ENCODE data around the gene MRAP2.
"Not testable (repeated sequence)": the region's sequence is repeated elsewhere in the genome, so short reads cannot be mapped to it uniquely, and the experiment has no call there.

The MRAP2 gene

DNA sequence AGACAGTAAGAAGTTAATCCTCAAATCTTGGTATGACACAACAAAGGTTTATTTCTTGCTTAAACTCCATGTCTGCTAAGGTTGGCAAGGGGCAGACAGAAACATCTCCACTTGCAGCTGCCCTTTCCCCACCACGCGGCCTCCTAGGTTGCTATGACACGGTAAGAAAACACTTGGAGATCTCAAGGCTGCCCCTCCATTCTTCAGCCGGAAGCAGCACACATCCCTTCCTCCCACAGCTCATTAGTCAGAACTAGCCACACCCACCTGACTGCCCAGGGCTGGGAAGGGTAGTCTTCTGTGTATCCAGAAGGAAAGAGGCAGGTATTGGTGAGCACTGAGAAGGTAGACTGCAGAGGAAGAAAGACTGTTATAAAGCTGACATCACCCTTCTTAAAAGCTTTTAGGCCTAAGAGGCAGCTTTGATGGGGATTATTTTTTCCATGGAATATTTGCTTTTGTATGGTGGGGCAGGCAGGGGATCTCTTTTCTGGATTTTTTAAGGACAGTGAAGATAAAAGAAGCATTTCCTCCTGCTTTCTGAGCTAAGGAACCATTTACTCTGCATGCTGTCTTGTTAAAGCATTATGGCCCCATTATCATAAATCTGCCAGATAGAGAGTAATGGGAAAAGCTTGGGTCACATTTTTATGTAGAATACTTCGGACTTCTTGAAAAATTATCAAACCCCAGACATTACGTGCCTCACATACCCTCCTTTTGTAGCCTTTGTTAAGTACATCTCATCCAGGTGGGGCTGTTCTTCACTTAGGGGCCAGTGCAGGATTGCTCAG is 41.6 kb downstream of the MRAP2 start:
- no peak for DNase-seq (ENCODE audit: low read depth in 3 of 3, low spot score in 1 of 3)

- DNase-seq (ENCODE audit: low read depth in 3 of 3, low spot score in 1 of 3), result no peak
These were observed 44.1 kb downstream of the MRAP2 start for GRCh38 chr6:84077645-84078044.

DNA sequence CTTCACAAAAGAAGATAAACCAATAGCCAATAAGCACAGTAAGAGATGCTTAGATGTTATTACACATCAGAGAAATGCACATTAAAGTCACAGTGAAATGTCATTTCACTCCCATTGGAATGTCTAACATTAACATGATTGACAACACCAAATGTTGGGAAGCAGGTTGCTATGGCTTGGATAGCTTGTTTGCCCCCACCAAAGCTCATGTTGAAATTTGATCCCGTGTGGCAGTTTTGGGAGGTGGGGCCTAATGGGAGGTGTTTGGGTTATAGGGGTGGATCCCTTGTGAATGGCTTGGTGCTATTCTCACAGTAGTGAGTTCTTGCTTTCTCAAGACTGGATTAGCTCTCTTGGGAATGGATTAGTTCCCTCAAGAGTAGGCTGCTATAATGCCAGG is 44.8 kb downstream of the MRAP2 start:
- DNase-seq (ENCODE audit: low read depth in 3 of 3, low spot score in 1 of 3), result no peak

- no peak for DNase-seq (ENCODE audit: low read depth in 3 of 3, low spot score in 1 of 3)
These were observed 47.6 kb downstream of the MRAP2 start for GRCh38 chr6:84081222-84081621.

DNA sequence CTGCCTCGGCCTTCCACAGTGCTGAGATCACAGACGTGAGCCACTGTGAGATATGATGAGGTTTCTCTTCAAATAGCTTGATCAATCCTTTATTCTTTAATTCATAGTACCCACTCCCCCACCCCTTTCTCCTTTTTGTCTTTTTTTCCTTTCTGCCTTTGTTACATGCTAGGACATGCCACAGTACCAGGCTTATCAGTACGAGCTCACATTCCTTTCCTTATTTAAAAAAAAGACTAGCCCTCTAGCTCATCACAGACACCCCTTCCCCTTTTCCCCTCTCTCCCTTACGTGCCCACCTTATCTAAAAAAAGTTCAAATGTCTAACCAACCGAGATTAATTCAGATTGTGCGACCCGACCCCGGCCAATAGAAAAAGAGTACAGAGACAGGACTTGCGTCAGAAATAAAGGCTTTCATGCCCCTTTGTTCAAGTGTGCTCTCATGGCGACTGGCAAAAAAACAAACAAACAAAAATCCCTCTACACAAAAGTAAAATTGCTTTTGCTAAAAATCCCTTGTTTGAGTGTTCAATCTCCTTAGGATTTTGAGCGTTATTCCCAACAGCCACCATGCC is 49.2 kb downstream of the MRAP2 start:
- DNase-seq (ENCODE audit: low read depth in 3 of 3, low spot score in 1 of 3), result no peak

- DNase-seq (ENCODE audit: low read depth in 3 of 3, low spot score in 1 of 3), result not testable (repeated sequence)
These were observed 51.1 kb downstream of the MRAP2 start for GRCh38 chr6:84084705-84085104.

DNA sequence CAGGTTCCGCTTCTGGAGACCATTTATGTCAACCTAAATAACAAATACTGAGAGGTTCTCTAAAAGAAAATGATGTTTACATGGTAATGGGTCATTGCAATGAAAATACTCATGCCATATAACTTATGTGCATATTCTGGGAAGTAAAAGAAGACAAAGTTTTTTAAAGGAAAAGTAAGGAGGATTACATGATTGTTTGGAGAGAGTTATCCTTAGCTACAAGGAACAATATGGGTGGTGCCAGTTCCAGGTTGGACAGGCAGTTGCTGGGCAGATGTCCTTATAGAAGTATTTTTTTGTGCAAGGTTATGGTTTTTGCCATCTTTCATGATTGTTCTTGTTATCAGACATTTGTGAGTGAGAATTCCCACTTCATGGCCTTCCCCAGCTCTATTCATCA is 52.5 kb downstream of the MRAP2 start:
- DNase-seq (ENCODE audit: low read depth in 3 of 3, low spot score in 1 of 3), result no peak

DNA sequence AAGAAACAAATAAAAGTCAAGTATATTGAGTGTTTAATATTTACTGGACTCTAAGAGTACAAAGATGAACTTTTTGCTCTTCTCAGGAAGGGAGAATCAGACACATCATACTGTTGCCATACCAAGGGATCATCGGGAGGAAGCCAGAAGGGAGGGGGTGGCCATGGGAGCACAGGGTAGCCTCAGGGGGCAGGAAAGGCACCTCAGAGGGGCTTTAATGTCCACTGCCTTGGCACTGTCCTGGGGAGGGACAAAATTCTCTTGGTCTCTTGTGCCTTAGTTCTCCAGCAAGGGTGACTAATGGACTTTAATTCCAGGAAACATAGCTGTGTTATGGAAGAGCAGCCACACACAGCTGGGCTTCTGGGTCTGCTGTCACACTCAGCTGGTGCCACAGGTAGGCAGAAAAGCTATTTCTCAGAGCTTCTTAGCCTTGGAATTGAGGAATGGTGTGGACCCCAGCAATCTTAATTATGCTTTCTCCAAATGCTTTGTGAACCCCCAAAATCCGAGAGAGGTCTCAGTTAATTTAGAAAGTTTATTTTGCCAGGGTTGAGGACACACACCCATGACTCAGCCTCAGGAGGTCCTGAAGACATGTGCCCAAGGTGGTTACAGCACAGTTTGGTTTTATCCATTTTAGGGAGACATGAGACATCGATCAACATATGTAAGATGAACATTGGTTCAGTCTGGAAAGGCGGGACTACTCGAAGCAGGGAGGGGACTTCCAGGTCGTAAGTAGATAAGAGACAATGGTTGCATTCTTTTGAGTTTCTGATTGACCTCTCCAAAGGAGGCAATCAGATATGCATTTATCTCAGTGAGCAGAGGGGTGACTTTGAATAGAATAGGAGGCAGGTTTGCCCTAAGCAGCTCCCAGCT is 53.2 kb downstream of the MRAP2 start:
- no peak for DNase-seq (ENCODE audit: low read depth in 3 of 3, low spot score in 1 of 3)

GRCh38 chr6:84089081-84089480 is 55.5 kb downstream of the MRAP2 start:
- DNase-seq (ENCODE audit: low read depth in 3 of 3, low spot score in 1 of 3), result no peak

DNA sequence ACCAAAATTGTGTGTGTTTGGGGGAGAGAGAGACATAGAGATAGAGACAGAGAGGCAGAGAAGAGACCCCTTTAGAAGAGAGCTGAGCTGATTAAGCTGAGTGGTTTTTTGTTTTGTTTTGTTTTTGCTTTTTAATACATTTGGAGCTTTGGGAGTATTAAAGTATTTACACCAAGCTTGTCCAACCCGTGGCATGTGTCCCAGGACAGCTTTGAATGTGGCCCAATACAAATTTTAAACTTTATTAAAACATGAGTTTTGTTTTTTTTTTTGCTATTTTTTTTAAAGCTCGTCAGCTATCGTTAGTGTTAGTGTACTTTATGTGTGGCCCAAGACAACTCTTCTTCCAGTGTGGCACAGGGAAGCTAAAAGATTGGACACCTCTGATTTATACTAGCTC is 56.0 kb downstream of the MRAP2 start:
- no peak for DNase-seq (ENCODE audit: low read depth in 3 of 3, low spot score in 1 of 3)

- DNase-seq (ENCODE audit: low read depth in 3 of 3, low spot score in 1 of 3), result no peak
These were observed 60.2 kb downstream of the MRAP2 start for GRCh38 chr6:84093441-84094435.

DNA sequence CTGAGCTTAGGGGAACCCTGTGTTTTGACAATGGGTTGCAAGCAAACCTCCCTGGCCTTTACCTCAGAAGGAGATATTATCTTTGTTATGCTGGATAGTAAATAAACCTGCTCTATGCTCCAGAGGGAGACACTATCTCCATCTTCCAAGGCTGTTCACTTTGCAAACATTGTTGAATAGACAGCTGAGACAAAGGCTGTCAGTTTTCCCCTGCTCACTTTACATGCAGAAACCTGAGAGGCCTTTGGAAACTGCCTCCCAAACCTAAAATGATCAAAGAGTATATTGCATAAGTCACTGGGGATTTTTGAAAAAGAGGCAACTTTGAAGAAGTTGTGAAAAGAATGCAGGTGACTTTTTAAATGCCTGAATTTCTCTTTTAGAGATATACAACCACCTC is 61.6 kb downstream of the MRAP2 start:
- no peak for DNase-seq (ENCODE audit: low read depth in 3 of 3, low spot score in 1 of 3)

GRCh38 chr6:84103029-84103428 is 69.5 kb downstream of the MRAP2 start:
- DNase-seq (ENCODE audit: low read depth in 3 of 3, low spot score in 1 of 3), result no peak

DNA sequence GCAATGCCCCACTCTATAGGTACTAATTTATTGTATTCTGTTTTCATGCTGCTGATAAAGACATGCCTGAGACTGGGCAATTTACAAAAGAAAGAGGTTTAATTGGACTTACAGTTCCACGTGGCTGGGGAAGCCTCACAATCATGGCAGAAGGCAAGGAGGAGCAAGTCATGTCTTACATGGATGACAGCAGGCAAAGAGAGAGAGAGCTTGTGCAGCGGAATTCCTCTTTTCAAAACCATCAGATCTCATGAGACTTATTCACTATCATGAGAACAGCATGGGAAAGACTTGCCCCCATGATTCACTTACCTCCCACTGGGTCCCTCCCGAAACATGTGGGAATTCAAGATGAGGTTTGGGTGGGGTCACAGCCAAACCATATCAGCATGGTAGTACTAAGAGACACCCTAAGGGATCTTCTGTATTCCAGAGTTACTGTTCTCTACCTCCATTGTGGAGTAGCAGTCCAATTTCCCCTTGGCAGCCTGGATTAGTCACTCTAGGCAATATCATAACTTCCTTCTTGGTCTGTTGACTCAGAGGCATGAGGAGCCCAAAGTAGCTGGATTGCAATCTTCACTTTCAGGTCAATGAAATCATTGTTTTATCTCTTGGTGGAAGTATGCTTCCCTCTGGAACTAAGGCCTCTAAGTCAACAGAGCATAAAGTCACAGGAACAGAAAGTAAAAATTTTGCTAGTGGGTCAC is 71.8 kb downstream of the MRAP2 start:
- not testable (repeated sequence) for DNase-seq (ENCODE audit: low read depth in 3 of 3, low spot score in 1 of 3)

DNA sequence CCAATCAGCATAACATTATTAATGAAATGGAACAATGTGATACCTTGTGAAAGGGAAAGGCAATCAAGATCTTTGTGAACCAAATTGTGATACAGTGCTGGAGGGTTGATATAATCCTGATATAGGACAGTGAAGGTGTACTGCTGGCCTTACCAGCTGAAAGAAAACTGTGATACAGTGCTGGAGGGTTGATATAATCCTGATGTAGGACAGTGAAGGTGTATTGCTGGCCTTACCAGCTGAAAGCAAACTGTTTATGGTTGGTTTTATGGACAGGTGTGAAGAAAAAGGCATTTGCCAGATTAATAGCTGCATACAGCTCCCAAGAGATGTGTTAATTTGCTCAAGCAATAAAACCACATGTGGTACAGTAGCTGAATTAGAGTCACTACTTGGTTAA is 73.9 kb downstream of the MRAP2 start:
- no peak for DNase-seq (ENCODE audit: low read depth in 3 of 3, low spot score in 1 of 3)

DNA sequence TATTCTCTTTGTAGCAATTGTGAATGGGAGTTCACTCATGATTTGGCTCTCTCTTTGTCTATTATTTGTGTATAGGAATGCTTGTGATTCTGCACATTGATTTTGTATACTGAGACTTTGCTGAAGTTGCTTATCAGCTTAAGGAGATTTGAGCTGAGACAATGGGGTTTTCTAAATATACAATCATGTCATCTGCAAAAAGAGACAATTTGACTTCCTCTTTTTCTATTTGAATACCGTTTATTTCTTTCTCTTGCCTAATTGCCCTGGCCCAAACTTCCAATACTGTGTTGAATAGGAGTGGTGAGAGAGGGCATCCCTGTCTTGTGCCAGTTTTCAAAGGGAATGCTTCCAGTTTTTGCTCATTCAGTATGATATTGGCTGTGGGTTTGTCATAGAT is 77.8 kb downstream of the MRAP2 start:
- not testable (repeated sequence) for DNase-seq (ENCODE audit: low read depth in 3 of 3, low spot score in 1 of 3)

DNA sequence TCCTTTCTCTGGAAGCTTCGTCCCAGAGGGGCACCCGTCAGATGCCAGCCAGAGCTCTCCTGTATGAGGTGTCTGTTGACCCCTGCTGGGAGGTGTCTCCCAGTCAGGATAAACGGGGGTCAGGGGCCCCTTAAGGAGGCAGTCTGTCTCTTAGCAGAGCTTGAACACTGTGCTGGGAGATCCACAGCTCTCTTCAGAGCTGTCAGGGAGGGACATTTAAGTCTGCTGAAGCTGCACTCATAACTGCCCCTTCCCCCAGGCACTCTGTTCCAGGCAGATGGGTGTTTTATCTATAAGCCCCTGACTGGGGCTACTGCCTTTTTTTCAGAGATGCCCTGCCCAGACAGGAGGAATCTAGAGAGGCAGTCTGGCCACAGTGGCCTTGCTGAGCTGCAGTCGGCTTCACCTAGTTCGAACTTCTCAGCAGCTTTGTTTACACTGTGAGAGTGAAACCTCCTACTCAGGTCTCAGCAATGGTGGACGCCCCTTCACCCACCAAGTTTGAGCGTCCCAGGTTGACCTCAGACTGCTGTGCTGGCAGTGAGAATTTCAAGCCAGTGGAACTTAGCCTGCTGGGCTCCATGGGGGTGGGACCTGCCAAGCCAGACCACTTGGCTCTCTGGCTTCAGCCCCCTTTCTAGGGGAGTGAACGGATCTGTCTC is 81.5 kb downstream of the MRAP2 start:
- DNase-seq (ENCODE audit: low read depth in 3 of 3, low spot score in 1 of 3), result not testable (repeated sequence)

- no peak for DNase-seq (ENCODE audit: low read depth in 3 of 3, low spot score in 1 of 3)
These were observed 84.6 kb downstream of the MRAP2 start for GRCh38 chr6:84118191-84118590.

GRCh38 chr6:84119277-84119676 is 85.7 kb downstream of the MRAP2 start:
- no peak for DNase-seq (ENCODE audit: low read depth in 3 of 3, low spot score in 1 of 3)

DNA sequence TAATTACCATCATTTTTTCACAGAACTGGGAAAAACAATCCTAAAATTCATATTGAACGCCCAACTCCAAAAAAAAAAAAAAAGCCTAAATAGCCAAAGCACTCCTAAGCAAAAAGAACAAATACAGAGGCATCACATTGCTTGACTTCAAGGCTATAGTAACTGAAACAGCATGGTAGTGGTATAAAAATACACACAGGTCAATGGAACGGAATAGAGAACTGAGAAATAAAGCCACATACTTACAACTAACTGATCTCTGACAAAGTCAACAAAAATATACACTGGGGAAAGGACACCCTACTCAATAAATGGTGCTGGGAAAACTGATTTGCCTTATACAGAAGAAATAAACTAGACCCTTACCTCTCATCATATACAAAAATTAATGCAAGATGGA is 89.6 kb downstream of the MRAP2 start:
- DNase-seq (ENCODE audit: low read depth in 3 of 3, low spot score in 1 of 3), result no peak
